Panc1 (cell line): ENCODE results near the gene AGBL4. TPM values are rescaled to one million over a fixed set of nuclear protein-coding genes. Genes with fewer than 3 reads are reported as not detected.

Experiments
- ATAC-seq: fragments of 200-7000 bp; cut with Tn5 transposase; 2 replicates; pipeline ENCODE4 v1.9.1; 2020; ENCODE audit warnings: mild to moderate bottlenecking, moderate library complexity
- BruUV-seq: library from RNA; stranded (reverse); fragments of 400-500 nt; replicated peaks from 2 replicates; lab custom pipeline; 2021; lab: Mats Ljungman, UMichigan
- CTCF ChIA-PET: fragments of 300-600 bp; sonication (Branson Sonifier 250); formaldehyde crosslinking; loops from one replicate; lab custom pipeline; 2022; ENCODE audit warnings: antibody characterized with exemption; lab: Charles Lee
- POLR2A ChIA-PET: fragments of 300-600 bp; sonication (Branson Sonifier 250); formaldehyde crosslinking; loops from one replicate; lab custom pipeline; 2022; ENCODE audit warnings: antibody characterized with exemption; lab: Charles Lee
- DNase-seq: peaks from one replicate; pipeline ENCODE4 v3.0.0-alpha.2; 2010; ENCODE audit warnings: low read depth, low spot score
- H3K27ac ChIP-seq: 2 replicates; pipeline ENCODE4 v1.5.1; 2011; ENCODE audit warnings: mild to moderate bottlenecking, low read length, inconsistent platforms
- H3K27me3 ChIP-seq: fragments of 200-500 bp; sonication (Bioruptor generic); 2 replicates; pipeline ENCODE4 v1.6.0; 2014; ENCODE audit warnings: low read length, inconsistent platforms; ENCODE audit not compliant: control insufficient read depth, insufficient read depth
- H3K36me3 ChIP-seq: fragments of 200-500 bp; sonication (Bioruptor generic); 2 replicates; pipeline ENCODE4 v1.5.1; 2014; ENCODE audit warnings: inconsistent platforms, mild to moderate bottlenecking, low read length, moderate library complexity; ENCODE audit not compliant: control insufficient read depth, insufficient read depth
- H3K4me1 ChIP-seq: 2 replicates; pipeline ENCODE4 v1.5.1; 2011; ENCODE audit warnings: inconsistent platforms, mild to moderate bottlenecking, low read length, moderate library complexity; ENCODE audit not compliant: control insufficient read depth, insufficient read depth
- H3K4me3 ChIP-seq, 2 experiments: 2 replicates each; pipeline ENCODE4 v1.5.1; 2011 to 2012; ENCODE audit warnings: low read depth in 2 of 2, low read length in 2 of 2, mild to moderate bottlenecking in 2 of 2, inconsistent platforms in 1 of 2, moderate library complexity in 1 of 2
- H3K9me3 ChIP-seq: fragments of 200-500 bp; sonication (Bioruptor generic); 2 replicates; pipeline ENCODE4 v1.5.1; 2014; ENCODE audit warnings: low read depth, mild to moderate bottlenecking, inconsistent platforms, low read length, moderate library complexity; ENCODE audit not compliant: control insufficient read depth, insufficient read depth
- CTCF ChIP-seq: fragments of 450-650 bp; IDR thresholded peaks from 2 replicates; pipeline ENCODE4 v1.5.1; 2017; ENCODE audit warnings: mild to moderate bottlenecking
- POLR2AphosphoS5 ChIP-seq: IDR thresholded peaks from 2 replicates; pipeline ENCODE4 v1.6.1; 2012; ENCODE audit warnings: mild to moderate bottlenecking, low read depth, low read length, moderate library complexity
- REST ChIP-seq, 2 experiments: IDR thresholded peaks; 2 replicates each; pipeline ENCODE4 v1.6.1; 2011 to 2012; ENCODE audit warnings: low read depth in 2 of 2, control low read depth in 1 of 2, low read length in 1 of 2, mild to moderate bottlenecking in 1 of 2, moderate library complexity in 1 of 2; ENCODE audit not compliant: insufficient read depth in 1 of 2
- SIN3A ChIP-seq: IDR thresholded peaks from 2 replicates; pipeline ENCODE4 v1.6.1; 2012; ENCODE audit warnings: low read depth, mild to moderate bottlenecking, low read length, moderate library complexity, borderline replicate concordance; ENCODE audit not compliant: insufficient read depth
- TCF7L2 ChIP-seq: IDR thresholded peaks from 2 replicates; pipeline ENCODE4 v1.6.1; 2011; ENCODE audit warnings: mild to moderate bottlenecking, low read depth, low read length, inconsistent platforms
- in situ Hi-C: cut with HindIII; loops from 2 replicates; pipeline ENCODE4 v1.10.0; 2016; ENCODE audit warnings: low sequenced_read_pairs, low pct_unique_long_range_greater_than_20kb
- intact Hi-C: fragments of 100-400 bp; cut with micrococcal nuclease; formaldehyde crosslinking; loops from one replicate; pipeline ENCODE4 v1.10.0; 2022; ENCODE audit not compliant: unreplicated experiment
- total RNA-seq: library from RNA; stranded (reverse); gene quantifications from one replicate; pipeline ENCODE4 v1.2.1, GENCODE V29; 2021; ENCODE audit not compliant: unreplicated experiment

AGBL4 gene
- total RNA-seq, 1 experiment from 2014 or later = not detected

GRCh38 chr1:49556676-49557234, 467.0 kb downstream of the AGBL4 start:
- Histone ChIP-seq H3K9me3 (no peaks in the 10 kb centered on the region), H3K36me3 (no peaks in the 10 kb centered on the region), H3K4me1 (no peaks in the 10 kb centered on the region), H3K27me3 (no peaks in the 10 kb centered on the region), H3K4me3 (no peak overlapping the region), H3K27ac (no peak overlapping the region)
- no TSS peak for BruUV-seq
- DNase-seq (no peak), ATAC-seq (no peak)
- TF ChIP-seq SIN3A = no peak
- no peak for TF ChIP-seq REST (IDR thresholded peaks at IDR 0.05; ENCODE audit: insufficient read depth in 1 of 2, low read depth in 2 of 2, low read length in 1 of 2)
- TF ChIP-seq TCF7L2 = no peak
- TF ChIP-seq CTCF = no peak
- TF ChIP-seq POLR2AphosphoS5 = no peak
- intact Hi-C loops = no loop called here
- in situ Hi-C loops = no loop called here
- POLR2A ChIA-PET = no interaction called here
- CTCF ChIA-PET = no interaction called here

- TF ChIP-seq POLR2AphosphoS5 = no peak
- no peak for TF ChIP-seq REST (IDR thresholded peaks at IDR 0.05; ENCODE audit: insufficient read depth in 1 of 2, low read depth in 2 of 2, low read length in 1 of 2)
- TF ChIP-seq SIN3A = no peak
- CTCF ChIA-PET = no interaction called here
- Histone ChIP-seq H3K4me1 (no peaks in the 10 kb centered on the region), H3K36me3 (no peaks in the 10 kb centered on the region), H3K27ac (no peak overlapping the region), H3K27me3 (no peaks in the 10 kb centered on the region), H3K9me3 (no peaks in the 10 kb centered on the region), H3K4me3 (no peak overlapping the region)
- no peak for DNase-seq
- in situ Hi-C loops (no loop called here), intact Hi-C loops (no loop called here)
- POLR2A ChIA-PET = interaction anchor here (0.6 kb wide), 1 partner anchor 307 kb away, joined by 3 read pairs; no protein-coding TSS in a partner anchor
- ATAC-seq = no peak
- no TSS peak for BruUV-seq
Observed at GRCh38 chr1:49552101-49552500, 471.7 kb downstream of the AGBL4 start.
